ENCODE measurements around the gene INAVA.
"Not testable (repeated sequence)": the region's sequence is repeated elsewhere in the genome, so short reads cannot be mapped to it uniquely, and the experiment has no call there.

Gene INAVA

DNA sequence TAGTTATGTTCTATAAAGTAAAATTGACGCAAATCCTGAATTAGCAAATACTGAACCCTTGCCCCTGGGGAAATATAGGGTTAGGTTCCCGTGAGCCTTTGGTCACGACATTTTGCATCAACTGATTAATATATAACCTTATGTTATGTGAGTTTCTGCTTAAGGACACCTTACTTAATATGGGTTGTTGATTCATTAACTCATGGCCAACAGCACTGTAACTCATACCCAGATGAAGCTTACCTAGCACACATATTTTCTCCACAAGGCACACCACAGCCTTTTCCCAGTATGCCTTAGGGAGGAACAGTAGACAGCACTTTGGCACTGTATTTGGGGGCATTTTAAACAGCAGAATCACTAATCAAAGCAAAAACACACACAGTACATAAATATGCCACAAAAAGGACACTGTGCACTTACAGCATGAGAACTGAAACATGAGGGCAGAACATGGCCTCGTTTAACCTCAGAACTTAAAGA lies 15.1 kb downstream of the INAVA start:
- H3K36me3 Mint-ChIP-seq (ENCODE audit: low read depth), result no peaks in the 10 kb centered on the region
- intact Hi-C loops (cut with micrococcal nuclease), result no loop called here
- no peaks in the 10 kb centered on the region for H3K27me3 Mint-ChIP-seq
- H3K27ac Mint-ChIP-seq, result no peak overlapping the region
- no peak overlapping the region for H3K4me3 Mint-ChIP-seq
- H3K4me1 Mint-ChIP-seq (ENCODE audit: low read depth), result peaks cover 15% of the 10 kb centered on the region
- H3K9me3 Mint-ChIP-seq, result no peaks in the 10 kb centered on the region

DNA sequence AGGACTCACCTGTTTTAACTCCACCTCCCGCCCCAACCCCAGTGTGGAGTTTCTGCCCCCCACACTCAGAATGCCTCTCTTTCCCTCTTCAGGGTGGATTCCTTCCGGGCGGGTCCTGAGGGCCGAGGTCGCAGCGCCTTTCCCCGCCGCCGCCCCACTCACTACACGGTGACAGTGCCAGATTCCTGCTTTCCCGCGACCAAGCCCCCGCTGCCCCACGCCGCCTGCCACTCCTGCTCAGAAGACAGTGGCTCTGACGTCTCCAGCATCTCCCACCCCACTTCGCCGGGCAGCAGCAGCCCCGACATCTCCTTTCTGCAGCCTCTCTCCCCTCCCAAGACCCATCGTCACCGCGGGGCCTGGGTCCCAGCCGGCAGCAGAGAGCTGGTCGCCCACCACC lies 16.7 kb downstream of the INAVA start:
- no peak overlapping the region for H3K27ac Mint-ChIP-seq
- no peaks in the 10 kb centered on the region for H3K27me3 Mint-ChIP-seq
- peaks cover 15% of the 10 kb centered on the region for H3K4me1 Mint-ChIP-seq (ENCODE audit: low read depth)

DNA sequence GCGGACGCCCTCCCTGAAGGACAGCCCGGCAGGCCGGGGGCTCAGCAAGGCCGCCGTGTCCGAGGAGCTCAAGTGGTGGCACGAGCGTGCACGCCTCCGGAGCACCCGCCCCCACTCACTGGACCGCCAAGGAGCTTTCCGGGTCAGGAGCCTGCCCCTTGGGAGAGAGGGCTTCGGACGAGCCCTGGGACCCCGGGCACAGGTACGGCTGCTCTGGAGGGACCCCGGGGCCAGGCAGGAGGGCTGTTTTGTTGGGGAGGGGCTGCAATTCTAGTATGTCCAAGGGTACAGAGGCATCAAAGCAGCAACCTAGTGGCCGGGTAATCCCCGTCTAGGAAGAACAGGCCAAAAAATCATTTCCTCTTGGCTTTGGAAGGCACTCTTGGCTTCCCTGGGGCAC lies 17.2 kb downstream of the INAVA start:
- intact Hi-C loops (cut with micrococcal nuclease); H3K27me3 Mint-ChIP-seq; H3K4me3 Mint-ChIP-seq; H3K9me3 Mint-ChIP-seq; H3K27ac Mint-ChIP-seq; H3K36me3 Mint-ChIP-seq (ENCODE audit: low read depth): not testable (repeated sequence)
- H3K4me1 Mint-ChIP-seq (ENCODE audit: low read depth), result peaks cover 15% of the 10 kb centered on the region

More for the DNA sequence above, 16.7 kb downstream of the INAVA start:
- Mint-ChIP-seq H3K9me3 (no peaks in the 10 kb centered on the region), H3K36me3 (ENCODE audit: low read depth) (no peaks in the 10 kb centered on the region), H3K4me3 (no peak overlapping the region)
- intact Hi-C loops (cut with micrococcal nuclease), result no loop called here

DNA sequence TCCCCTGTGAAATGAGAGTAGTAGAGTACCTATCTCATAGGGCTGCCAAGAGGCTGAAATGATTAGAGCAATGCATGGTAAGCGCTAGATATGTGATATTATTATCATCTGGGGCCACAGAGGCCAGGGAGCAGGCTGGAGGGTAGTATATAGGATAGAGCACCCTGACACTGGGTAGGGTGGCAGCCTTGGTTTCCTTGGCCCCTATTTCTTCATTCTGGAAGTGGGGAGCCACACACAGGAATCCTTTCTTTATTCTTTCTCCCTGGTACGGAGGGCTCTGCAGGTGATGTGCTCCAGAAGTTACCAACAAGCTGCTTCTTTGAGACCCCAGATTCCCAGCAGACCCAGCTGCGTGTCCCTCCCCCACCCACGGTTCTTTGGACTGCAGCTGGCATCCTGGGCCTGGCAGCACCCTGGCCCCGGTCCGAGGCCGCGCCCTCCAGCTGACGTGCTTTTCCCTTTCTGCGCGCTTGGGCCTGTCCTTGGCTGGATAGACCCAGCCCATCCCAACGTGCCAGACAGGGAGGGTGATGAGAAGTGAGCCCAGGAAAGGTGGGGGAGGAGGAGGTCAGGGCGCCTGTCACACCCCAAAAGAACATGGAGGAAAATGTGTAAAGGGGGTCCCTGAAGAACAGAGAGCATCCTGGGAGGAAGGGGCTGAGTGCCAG lies 18.2 kb downstream of the INAVA start:
- Mint-ChIP-seq H3K4me1 (ENCODE audit: low read depth) (peaks cover 6% of the 10 kb centered on the region), H3K36me3 (ENCODE audit: low read depth) (no peaks in the 10 kb centered on the region), H3K4me3 (no peak overlapping the region), H3K27ac (no peak overlapping the region), H3K9me3 (no peaks in the 10 kb centered on the region), H3K27me3 (no peaks in the 10 kb centered on the region)
- intact Hi-C loops (cut with micrococcal nuclease), result no loop called here

DNA sequence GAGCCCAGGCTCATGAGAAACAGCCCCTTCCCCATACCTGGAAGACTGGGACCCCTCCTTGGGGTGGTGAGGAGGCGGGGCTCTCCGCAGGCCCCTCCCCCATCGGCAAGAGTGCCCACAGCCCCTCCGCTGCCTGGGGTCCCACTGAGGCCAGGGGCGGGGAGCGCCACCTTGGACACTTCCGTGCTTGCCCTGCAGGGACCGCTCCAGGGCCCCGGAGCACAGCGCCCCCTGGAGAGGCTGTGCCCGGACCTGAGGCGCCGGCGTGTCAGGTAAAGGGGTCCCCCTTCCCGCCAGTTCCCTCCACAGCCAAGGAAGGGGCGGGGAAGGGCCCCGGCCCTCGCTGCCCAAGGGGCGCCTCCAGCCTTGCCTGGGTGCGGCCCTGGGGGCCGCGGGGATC lies 21.5 kb downstream of the INAVA start:
- H3K27ac Mint-ChIP-seq, result no peak overlapping the region
- no peaks in the 10 kb centered on the region for H3K9me3 Mint-ChIP-seq
- no peaks in the 10 kb centered on the region for H3K36me3 Mint-ChIP-seq (ENCODE audit: low read depth)
- no peak overlapping the region for H3K4me3 Mint-ChIP-seq
- no peaks in the 10 kb centered on the region for H3K27me3 Mint-ChIP-seq
- H3K4me1 Mint-ChIP-seq (ENCODE audit: low read depth), result peaks cover 6% of the 10 kb centered on the region
- intact Hi-C loops (cut with micrococcal nuclease), result no loop called here

DNA sequence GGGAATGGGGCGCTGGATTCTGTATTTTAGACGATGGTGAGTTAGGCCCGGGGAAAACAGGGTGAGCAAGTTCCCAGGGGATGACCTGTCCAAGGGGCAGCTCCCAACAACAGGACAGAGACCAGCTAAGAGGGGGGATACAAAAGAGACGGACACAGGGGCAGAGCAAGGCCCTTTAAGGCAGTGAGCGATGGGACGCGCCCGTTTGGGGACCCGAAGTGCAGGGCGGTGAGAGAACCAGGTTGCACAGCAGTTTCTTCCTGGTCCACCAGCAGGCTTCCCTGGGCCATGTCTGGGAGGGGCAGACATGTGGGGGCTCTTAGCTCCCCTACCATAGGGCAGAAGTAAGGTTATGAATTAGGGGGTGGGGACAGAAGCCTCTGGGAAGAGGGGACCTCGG lies 22.0 kb downstream of the INAVA start:
- Mint-ChIP-seq H3K27me3 (no peaks in the 10 kb centered on the region), H3K9me3 (no peaks in the 10 kb centered on the region), H3K4me3 (no peak overlapping the region), H3K4me1 (ENCODE audit: low read depth) (peaks cover 6% of the 10 kb centered on the region), H3K36me3 (ENCODE audit: low read depth) (no peaks in the 10 kb centered on the region), H3K27ac (no peak overlapping the region)
- intact Hi-C loops (cut with micrococcal nuclease), result no loop called here

DNA sequence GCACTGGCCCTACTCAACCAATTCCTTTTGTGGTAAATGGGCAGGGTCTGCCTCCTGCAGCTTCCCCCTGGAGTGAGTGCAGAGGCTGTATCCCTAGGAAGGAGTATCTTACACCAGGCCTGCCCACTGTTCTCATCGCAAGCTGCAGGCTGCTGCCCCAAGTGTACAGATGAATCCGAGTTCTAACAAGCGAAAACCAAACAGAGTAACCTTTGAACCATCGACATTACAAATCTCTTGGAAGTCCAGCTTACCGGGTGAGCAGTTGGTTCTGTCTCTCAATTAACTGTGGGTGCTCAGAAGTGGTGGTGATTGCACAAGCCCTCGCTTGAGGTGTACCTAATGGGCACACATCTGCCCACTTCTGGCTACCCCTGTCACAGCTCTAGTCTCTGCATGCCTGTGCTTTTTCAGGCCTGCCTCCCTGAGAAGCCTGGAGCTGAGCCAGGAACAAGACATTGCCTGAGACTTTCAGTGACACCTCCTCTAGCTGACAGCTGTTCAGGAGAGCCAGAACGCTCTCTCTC lies 22.7 kb downstream of the INAVA start:
- Mint-ChIP-seq H3K9me3 (no peaks in the 10 kb centered on the region), H3K36me3 (ENCODE audit: low read depth) (no peaks in the 10 kb centered on the region), H3K4me3 (no peak overlapping the region), H3K4me1 (ENCODE audit: low read depth) (peaks cover 6% of the 10 kb centered on the region), H3K27ac (no peak overlapping the region), H3K27me3 (no peaks in the 10 kb centered on the region)
- intact Hi-C loops (cut with micrococcal nuclease), result no loop called here

DNA sequence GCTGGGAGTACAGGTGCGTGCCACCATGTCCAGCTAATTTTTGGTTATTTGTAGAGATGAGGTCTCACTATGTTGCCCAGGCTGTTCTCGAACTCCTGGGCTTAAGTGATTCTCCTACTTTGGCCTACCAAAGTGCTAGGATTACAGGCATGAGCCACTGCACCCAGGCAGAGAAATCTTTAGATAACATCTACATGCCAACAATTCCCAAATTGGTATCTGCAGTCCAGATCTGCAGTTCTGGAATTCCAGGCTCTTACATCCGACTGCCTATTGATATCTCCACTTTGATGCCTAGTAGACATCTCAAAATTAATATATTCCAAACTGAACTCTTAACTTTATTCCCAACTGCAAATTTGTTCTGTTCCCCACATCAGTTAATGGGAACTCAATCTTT lies 23.3 kb downstream of the INAVA start:
- Mint-ChIP-seq H3K9me3 (no peaks in the 10 kb centered on the region), H3K4me3 (no peak overlapping the region), H3K27me3 (no peaks in the 10 kb centered on the region), H3K4me1 (ENCODE audit: low read depth) (peaks cover 6% of the 10 kb centered on the region), H3K27ac (no peak overlapping the region), H3K36me3 (ENCODE audit: low read depth) (no peaks in the 10 kb centered on the region)
- intact Hi-C loops (cut with micrococcal nuclease), result no loop called here

DNA sequence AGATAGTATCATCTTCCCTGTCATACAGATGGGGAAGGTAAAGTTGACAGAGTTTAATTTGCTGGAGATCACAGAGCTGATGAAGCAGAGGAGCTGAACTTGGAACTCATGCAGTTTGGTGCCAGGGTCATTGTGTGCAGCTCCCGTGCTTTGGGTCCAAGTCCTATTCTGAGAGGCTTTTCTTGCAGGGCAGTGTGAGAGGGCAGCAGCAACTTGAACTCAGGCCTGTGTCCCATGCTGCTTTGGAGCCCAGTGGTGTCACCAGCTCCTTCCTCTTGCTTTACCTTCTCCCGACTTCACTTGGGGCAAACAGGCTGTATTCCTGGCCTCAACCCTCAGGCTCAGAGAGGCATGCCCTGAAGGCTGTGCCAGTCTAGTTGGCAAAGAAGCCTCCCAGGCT lies 24.7 kb downstream of the INAVA start:
- intact Hi-C loops (cut with micrococcal nuclease), result no loop called here
- Mint-ChIP-seq H3K27me3 (no peaks in the 10 kb centered on the region), H3K9me3 (no peaks in the 10 kb centered on the region), H3K36me3 (ENCODE audit: low read depth) (no peaks in the 10 kb centered on the region), H3K27ac (no peak overlapping the region), H3K4me1 (ENCODE audit: low read depth) (peaks cover 6% of the 10 kb centered on the region), H3K4me3 (no peak overlapping the region)

DNA sequence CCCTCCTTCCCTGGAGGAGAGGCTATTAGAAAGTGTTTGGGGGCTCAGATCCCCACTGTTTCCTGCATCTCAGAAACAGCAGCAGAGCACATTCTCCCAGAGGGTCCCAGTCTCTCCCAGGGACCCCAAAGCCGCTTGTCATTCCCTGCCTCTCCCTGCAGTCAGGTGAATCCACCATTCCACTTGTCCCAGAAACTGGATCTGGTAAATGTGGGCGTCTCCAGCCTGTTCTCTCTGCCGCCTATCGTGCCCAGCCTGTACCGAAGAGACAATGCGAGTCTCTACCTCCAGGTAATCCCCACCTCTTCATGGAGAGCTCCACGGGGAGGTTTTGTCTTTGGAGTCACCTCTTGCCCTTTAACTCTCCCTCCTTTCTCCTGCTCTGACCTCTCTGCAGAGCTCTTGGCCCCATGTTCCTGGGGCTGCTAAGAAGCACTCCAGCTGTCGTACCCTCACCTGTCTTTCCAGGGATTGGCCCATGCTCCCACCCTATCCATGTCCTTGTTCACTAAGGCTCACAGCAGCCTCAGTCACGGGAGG lies 26.9 kb downstream of the INAVA start:
- intact Hi-C loops (cut with micrococcal nuclease), result no loop called here
- H3K9me3 Mint-ChIP-seq, result no peaks in the 10 kb centered on the region
- no peak overlapping the region for H3K4me3 Mint-ChIP-seq
- H3K36me3 Mint-ChIP-seq (ENCODE audit: low read depth), result no peaks in the 10 kb centered on the region
- peaks cover 6% of the 10 kb centered on the region for H3K4me1 Mint-ChIP-seq (ENCODE audit: low read depth)
- H3K27ac Mint-ChIP-seq, result no peak overlapping the region
- H3K27me3 Mint-ChIP-seq, result peaks cover 2% of the 10 kb centered on the region

DNA sequence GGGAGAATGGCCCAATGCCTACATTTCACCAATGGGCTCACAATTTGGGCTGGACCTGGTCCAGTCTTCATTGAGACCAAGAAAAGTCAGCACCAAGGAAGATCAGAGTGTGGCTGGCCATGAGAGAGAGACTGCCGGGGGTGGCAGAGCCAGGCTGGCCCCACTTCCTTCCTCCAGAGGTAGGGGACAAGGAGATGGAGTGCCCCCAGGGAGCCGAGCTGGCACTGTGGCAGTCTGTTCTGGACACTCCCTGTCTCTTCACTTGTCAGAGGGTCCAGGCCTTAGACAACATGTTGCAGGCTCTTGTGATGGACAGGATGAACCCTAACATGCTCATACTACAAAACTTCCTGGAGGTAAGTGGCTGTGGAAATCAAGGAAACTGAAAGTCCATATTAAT lies 27.7 kb downstream of the INAVA start:
- H3K27ac Mint-ChIP-seq, result no peak overlapping the region
- no peaks in the 10 kb centered on the region for H3K9me3 Mint-ChIP-seq
- H3K4me1 Mint-ChIP-seq (ENCODE audit: low read depth), result peaks cover 6% of the 10 kb centered on the region
- H3K36me3 Mint-ChIP-seq (ENCODE audit: low read depth), result no peaks in the 10 kb centered on the region
- no peak overlapping the region for H3K4me3 Mint-ChIP-seq
- intact Hi-C loops (cut with micrococcal nuclease), result no loop called here
- H3K27me3 Mint-ChIP-seq, result peaks cover 2% of the 10 kb centered on the region

DNA sequence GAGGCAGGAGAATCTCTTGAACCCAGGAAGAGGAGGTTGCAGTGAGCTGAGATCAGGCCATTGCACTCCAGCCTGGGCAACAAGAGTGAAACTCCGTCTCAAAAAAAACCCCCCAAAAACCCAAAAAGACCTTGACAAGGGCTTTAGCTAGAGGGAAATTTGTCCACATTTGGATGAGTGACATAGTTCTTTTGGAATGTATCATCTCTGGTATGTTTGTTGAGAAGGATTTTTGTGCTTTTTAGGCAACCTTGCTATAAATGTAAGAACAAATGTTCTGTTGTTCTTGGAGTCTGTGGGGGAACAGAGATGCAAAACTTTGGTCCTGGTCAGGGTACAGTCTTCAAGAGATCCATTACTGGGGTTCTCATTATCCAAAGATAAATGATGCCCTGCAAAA lies 28.9 kb downstream of the INAVA start:
- peaks cover 6% of the 10 kb centered on the region for H3K4me1 Mint-ChIP-seq (ENCODE audit: low read depth)
- no peak overlapping the region for H3K27ac Mint-ChIP-seq
- H3K36me3 Mint-ChIP-seq (ENCODE audit: low read depth), result no peaks in the 10 kb centered on the region
- intact Hi-C loops (cut with micrococcal nuclease), result no loop called here
- H3K9me3 Mint-ChIP-seq, result no peaks in the 10 kb centered on the region
- H3K4me3 Mint-ChIP-seq, result no peak overlapping the region
- H3K27me3 Mint-ChIP-seq, result peaks cover 2% of the 10 kb centered on the region

DNA sequence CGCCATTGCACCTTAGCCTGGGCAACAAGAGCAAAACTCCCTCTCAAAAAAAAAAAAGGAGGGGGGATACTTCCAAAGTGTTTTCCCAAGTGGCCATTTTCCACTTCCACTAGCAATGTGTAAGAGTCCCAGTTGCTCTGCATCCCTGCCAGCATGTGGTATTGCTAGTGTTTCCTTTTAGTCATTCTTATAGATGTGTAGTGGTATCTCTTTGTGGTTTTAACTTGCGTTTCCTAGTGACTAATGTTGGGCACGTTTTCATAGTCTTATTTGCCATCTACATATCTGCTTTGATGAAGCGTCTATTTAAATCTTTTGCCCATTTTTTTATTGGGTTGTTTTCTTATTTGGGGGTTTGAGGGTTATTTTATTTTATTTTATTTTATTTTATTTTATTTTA lies 31.1 kb downstream of the INAVA start:
- Mint-ChIP-seq H3K36me3 (ENCODE audit: low read depth) (no peaks in the 10 kb centered on the region), H3K27me3 (peaks cover 2% of the 10 kb centered on the region), H3K27ac (no peak overlapping the region), H3K4me1 (ENCODE audit: low read depth) (peaks cover 11% of the 10 kb centered on the region), H3K4me3 (no peak overlapping the region), H3K9me3 (peaks cover 4% of the 10 kb centered on the region)
- intact Hi-C loops (cut with micrococcal nuclease), result no loop called here

DNA sequence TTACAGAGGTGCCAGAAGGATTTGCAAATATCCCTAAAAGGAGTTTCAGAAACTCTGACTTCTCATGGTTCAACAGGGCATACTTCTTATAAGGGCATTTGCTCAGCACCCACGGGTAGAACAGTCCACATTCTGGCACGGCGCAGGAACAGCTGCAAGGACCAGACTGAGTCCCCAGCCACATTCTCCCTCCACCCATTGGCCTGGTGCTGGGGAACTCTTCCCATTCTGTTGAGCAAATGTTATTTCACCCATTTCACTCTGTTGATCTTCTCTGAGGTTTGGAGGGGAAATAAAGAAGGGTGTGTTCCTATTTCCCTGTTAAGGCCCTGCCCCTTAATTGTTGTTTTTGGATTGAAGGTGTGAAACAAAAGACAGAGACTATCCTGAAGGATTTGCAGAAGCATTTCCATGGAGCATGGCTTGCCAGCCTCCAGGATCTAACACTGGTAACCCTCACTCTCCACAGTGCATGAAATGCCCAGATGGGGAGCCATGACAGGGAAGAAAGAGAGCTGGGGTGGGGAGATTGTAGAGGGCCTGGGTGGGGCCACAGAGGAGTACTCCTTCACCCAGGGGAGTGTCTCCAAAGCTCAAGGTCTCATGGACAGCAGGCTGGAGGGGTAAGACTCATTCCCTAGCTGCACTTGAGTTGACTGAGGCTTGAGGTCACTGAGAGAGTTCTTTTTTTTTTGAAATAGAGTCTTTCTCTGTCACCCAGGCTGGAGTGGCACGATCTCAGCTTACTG lies 35.0 kb downstream of the INAVA start:
- no peak overlapping the region for H3K4me3 Mint-ChIP-seq
- intact Hi-C loops (cut with micrococcal nuclease), result no loop called here
- peaks cover 21% of the 10 kb centered on the region for H3K9me3 Mint-ChIP-seq
- peaks cover 2% of the 10 kb centered on the region for H3K27me3 Mint-ChIP-seq
- peaks cover 11% of the 10 kb centered on the region for H3K4me1 Mint-ChIP-seq (ENCODE audit: low read depth)
- no peaks in the 10 kb centered on the region for H3K36me3 Mint-ChIP-seq (ENCODE audit: low read depth)
- H3K27ac Mint-ChIP-seq, result no peak overlapping the region
